ENCODE results near the gene INPP5B. TPM values are rescaled to one million over a fixed set of nuclear protein-coding genes. Genes with fewer than 3 reads are reported as not detected.

INPP5B gene
- polyA plus RNA-seq, 3 donors, result 5.1 to 15.0 (median 10.0) TPM

DNA sequence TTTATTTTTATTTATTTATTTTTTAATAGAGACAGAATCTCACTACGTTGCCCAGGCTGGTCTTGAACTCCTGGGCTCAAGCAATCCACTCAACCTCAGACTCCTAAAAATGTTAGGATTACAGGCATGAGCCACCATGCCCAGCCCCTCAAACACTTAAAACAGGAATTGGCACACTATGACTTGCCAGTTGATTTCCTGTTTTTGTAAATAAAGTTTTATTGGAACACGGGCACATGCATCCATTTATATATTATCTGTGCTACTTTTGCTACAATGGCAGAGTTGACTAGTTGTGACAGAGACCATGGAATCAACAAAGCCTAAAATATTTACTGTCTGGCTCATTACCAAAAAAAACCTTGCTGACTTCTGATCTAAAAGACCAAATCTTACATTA is 122.9 kb downstream of the INPP5B start:
- H3K27ac ChIP-seq (ENCODE audit: low read depth, low read length), result no peak overlapping the region
- WGBS, 3 donors, result 87 to 92% (median 92%) methylated on average over 2 of the region's 2 CpGs

DNA sequence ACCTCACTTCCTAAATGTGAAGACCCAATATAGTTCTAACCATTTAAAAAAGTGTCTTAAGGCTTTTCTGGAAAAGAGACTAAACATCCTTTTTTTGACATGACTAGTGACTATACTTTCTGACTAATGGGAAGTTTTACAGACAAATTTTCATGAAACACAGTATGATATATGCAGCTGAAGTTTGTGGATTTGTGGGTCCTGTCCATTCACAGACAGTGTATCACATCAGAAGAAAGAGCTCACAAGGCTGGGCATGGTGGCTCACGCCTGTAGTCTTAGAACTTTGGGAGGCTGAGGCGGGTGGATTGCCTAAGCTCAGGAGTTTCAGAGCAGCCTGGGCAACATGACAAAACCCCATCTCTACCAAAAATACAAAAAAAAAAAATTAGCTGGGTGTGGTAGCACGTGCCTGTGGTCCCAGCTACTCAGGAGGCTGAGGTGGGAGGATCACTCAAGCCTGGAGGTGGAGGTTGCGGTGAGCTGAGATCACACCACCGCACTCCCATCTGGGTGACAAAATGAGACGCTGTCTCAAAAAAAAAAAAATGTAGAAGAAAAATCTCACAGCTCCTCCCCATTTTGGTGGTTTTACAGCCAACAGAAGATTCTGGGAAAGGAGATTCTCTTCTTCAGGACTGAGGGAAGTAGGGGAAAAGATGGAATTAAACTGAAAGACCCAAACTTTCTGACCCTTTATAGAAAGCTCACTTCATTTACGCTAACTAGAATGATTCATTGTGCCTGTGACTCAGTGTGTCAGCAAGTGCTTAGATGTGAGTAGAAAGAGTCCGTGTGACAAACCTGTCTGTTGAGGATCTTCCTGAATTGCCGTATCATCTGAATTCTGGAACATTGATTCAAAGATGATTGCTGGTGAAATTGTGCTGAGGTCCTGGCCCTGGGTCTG is 123.7 kb downstream of the INPP5B start:
- 92 to 93% (median 93%) methylated on average over 9 of the region's 9 CpGs for WGBS, 3 donors
- no peak overlapping the region for H3K27ac ChIP-seq (ENCODE audit: low read depth, low read length)

DNA sequence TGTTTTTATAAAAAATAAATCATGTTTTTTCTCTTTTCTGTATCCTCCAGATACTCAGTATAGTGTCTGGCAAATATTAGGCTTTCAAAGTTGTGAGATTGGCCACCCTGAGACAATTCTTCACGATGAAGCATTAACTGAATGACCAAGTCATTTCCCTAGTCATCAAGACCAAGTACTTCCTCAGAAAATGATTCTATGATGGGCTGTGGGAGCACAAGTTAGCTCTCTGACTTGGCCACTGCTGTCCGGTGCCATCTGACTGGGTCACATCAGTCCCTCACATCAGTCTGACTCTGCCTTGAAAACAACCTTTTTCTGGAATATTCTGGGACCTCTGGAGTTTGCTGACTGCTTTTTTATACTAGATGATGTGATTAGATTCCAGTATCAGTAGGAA is 125.4 kb downstream of the INPP5B start:
- H3K27ac ChIP-seq (ENCODE audit: low read depth, low read length), result no peak overlapping the region
- WGBS, 3 donors, result 80 to 85% (median 83%) methylated on average over 2 of the region's 2 CpGs

DNA sequence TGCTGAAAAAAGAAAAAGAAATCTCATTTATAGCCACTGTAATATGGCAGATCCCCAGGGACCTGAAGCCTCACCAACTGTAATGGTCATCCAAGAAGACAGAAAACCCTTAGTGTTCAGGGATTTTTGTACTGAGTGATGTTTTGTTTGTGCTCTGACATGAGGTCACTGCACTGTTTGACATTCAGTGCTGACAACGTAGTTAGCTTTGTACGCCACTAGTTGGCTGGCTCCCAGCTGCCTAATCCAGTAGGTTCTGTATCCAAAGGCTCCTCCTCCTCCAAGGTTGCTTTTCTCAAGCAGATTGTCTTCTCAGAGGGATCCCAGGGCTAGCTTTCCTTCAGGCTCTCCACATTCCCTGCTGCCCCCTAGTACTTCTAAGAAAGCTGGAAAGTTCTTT is 129.4 kb downstream of the INPP5B start:
- H3K27ac ChIP-seq (ENCODE audit: low read depth, low read length), result no peak overlapping the region
- 20 to 40% (median 30%) methylated on average over 2 of the region's 2 CpGs for WGBS, 3 donors

DNA sequence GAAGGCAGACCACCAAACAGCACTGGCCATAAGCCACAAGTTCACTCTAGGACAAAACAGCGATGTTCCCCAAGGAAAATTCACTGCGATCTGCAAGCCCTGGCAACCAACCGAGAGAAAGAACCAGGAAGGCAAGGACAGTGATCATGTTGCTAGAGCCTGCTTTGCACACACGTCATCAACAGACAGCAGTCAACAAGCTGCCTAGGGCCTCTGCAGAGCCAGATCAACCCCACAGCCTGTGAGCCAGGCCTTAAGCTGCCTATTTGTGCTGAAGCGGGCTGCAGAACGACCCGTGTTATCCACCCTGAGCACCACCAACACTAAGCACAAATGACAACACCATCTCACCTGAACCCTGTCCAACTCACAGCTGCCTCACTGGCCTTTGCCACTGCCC is 132.6 kb downstream of the INPP5B start:
- H3K27ac ChIP-seq (ENCODE audit: low read depth, low read length), result no peak overlapping the region
- 66 to 88% (median 82%) methylated on average over 7 of the region's 7 CpGs for WGBS, 3 donors

DNA sequence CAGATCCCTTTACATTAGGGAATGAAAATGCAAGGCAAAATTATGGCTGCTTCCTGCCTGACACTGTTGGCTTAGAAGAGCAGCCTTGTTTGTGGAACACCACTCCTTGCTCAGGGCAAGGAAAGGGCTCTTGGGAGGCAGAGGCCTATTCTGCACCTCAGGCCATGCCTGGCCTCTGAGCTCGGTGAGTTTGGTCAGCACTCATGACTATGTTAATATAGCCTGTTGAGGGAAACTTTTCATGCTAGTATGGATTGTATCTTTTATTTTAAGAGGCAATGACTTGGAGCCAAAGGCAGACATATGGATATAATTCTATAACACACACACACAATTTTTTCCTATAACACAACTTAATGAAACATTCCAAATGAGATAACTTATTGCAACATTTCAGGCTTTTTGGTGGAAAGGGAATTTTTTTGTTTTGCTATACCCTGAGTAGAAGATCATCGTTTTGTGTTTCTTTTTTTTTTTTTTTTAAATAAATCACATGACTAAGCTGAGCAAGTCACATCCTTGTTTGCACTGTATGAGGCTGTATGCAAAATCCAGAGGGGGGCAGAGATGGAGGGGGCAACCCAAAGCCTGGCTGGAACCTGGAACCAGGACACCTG is 133.2 kb downstream of the INPP5B start:
- WGBS, 3 donors, result 63 to 90% (median 81%) methylated on average over 2 of the region's 2 CpGs
- no peak overlapping the region for H3K27ac ChIP-seq (ENCODE audit: low read depth, low read length)

DNA sequence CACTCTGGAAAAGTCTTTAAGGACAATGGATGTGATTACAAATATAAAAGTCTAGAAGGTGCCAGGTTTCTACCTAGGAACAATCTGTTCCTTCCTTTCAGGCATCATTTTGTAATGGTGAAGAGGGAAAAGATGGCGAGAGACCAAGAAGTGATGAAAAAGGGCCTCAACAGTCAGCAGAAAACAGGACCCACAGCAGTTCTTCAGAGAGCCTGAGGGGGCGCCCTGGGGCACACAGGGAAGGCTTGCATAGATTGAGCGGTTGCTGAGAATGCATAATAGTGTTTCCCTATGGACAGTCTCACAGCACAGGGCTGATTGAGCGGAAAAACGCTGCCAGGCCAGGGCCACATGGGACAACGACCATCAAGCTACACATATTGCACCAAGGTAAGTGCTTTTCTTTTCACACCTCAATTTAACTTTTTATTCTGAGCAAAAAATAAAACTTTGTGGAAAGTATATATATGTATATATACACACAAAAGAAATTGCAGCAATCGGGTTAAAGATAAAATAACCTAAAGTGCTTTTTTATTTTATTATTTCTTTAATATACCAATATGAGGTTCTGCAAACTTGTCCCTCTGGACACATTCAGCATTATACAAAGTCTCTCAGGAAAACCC is 135.7 kb downstream of the INPP5B start:
- 30 to 38% (median 33%) methylated on average over 7 of the region's 7 CpGs for WGBS, 3 donors
- H3K27ac ChIP-seq (ENCODE audit: low read depth, low read length), result no peak overlapping the region

Other genes with a start within 250 kb of the INPP5B start
- gene EPHA10, start 181.9 kb downstream of the INPP5B start, polyA plus RNA-seq, result 1 to 10 TPM in 1 of 3 donors, under 1 TPM in 2; 0.04 to 2.0 (median 0.90) TPM
- gene MANEAL, start 153.2 kb downstream of the INPP5B start, polyA plus RNA-seq, result 1 to 10 TPM in 1 of 3 donors, under 1 TPM in 2; 0.56 to 7.4 (median 0.97) TPM
- 10 to 100 TPM; 31.9 to 78.2 (median 62.2) TPM for gene C1orf122, start 139.3 kb downstream of the INPP5B start, polyA plus RNA-seq
- gene YRDC, start 138.8 kb downstream of the INPP5B start, polyA plus RNA-seq, result 10 to 100 TPM in 1 of 3 donors, 1 to 10 TPM in 2; 7.6 to 18.0 (median 8.7) TPM
- gene MTF1, start 87.5 kb downstream of the INPP5B start, polyA plus RNA-seq, result 1 to 10 TPM; 2.0 to 4.4 (median 3.9) TPM
- gene SF3A3, start 43.0 kb upstream of the INPP5B start, polyA plus RNA-seq, result 10 to 100 TPM; 15.1 to 28.7 (median 26.7) TPM
- 10 to 100 TPM; 11.0 to 16.3 (median 14.1) TPM for gene FHL3, start 58.5 kb upstream of the INPP5B start, polyA plus RNA-seq
- 10 to 100 TPM; 17.3 to 30.4 (median 28.3) TPM for gene UTP11, start 65.7 kb upstream of the INPP5B start, polyA plus RNA-seq
- gene POU3F1, start 99.7 kb upstream of the INPP5B start, polyA plus RNA-seq, result under 1 TPM in 1 of 3 donors, not detected in 2; 0.07 TPM